ENCODE measurements around the gene ID2. TPM values are rescaled to one million over a fixed set of nuclear protein-coding genes. Genes with fewer than 3 reads are reported as not detected.

ID2 gene
- total RNA-seq, 1 donor from 2014 or later: 25.5 TPM

DNA sequence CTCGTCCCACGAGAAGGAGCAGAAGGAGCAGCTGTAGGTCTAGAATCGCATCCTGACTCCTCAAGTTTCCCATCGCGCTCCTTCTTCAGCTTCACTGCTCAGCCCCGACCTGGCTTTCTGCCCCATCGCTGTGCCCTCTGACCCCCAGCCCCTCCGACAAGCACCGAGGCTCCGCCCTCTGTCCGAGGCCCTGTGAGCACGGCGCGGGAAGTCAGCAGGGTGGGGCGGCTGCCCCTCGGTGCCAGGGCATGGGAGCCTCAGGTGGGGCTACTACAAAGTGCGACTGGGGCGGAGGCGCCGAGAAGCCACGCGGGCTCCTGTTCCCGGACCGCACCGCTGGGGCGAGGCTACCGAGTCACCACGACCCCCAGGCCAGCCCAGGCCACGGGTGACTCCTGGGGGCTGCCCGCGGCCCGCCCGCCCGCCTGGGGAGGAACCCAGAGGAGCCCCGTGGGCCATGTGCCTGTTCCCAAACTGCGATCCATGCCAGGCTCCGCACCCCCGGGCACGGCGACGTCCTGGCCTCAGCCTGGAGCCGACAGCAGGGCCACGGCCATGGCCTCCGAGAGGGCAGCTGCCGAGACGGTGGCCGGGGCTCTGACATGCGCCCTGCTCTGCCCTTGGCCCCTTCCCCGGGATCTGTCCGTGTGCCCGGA, 36.6 kb upstream of the ID2 start:
- DNase-seq (no peak), ATAC-seq (ENCODE audit: poor library complexity) (no peak)
- intact Hi-C loops (cut with DNase I): no loop called here

DNA sequence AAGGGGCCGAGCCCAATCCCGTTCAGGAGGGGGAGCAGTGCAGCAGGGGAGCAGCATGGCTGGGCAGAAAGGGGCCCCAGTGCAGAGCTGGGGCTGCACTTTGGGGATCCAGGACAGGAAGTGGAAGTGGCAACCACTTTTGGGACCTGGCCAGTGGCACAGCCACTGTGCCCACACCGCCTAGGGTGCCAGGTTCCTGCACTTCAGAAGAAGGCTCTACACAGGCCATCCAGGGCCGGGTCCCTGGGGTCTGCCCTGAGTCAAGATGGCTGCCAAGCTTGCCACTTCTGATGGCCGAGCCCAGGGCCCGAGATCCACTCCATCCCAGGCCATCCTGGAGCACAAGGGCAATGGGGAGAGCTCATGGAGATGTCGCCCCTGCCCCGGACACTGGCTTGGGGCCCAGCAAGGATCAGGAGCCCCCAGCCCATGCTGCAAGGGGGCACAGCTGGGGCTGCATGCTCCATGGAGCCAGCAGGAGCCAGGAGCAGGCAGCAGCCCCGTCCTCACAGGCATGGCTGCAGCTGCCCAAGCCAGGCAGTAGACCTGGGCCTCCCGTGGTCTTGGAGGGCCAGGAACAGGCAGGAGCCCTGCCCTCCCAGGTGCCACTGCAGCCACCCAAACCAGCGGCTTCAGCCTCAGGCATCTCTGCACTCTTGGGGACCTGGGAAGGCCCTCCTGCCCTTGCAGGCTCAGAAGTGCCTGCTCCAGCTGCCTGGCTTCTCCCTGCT, 35.0 kb upstream of the ID2 start:
- DNase-seq (no peak), ATAC-seq (ENCODE audit: poor library complexity) (no peak)
- intact Hi-C loops (cut with DNase I): no loop called here

DNA sequence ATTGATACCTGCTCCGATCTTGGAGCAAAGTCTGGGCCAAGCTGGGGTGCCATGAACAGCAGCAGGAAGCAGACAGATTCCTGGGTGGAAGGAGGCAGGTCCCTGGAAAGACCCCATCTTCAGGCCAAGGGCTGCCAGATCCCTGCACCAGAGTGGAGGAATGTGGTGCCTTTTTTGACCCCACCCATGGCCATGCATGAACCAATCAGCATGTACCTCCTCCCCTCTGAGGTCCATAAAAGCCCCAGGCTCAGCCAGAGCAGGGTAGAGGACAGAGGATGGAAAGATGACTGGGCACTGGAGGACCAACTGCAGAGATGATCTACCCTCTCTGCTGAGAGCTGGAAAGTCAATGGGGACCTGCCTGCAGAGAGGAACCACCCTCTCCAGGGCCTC, 34.4 kb upstream of the ID2 start:
- DNase-seq (no peak), ATAC-seq (ENCODE audit: poor library complexity) (no peak)
- intact Hi-C loops (cut with DNase I): no loop called here

DNA sequence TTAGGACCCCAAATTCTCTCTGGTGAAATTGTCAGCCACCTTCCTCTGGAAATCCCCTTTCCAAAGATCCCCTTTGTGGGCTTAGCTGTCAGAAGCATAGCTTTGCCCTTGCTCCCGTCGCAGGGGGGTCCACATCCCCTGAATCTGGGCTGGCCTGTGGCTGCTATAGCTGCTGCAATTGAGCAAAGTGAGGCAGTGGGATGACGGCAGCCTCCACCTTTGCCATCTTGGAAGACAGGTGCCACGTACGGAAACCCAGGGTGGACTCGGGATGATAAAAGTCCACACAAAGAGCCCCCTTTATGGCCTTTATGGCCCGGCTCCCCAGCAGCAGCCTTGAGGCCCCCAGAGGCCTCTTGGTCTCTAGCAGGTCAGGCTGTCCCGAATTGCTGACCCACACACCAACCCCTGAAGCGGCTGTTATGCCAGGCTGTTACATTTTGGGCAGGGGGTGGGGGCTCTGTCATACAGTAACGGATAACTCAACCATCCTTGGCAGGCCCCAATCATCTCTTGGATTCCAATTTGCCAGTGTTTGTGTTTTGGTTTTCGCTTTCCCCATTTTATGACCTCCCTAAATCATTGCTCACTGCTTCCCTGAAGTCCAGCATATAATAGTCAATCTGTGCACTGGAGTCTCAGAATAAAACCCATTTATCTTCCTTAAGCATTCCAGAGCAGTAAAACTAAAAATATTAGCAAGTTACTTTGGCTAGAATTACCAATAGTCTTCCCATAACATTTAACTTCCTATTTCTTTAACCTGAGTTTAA, 33.2 kb upstream of the ID2 start:
- ATAC-seq (ENCODE audit: poor library complexity) (no peak), DNase-seq (no peak)
- intact Hi-C loops (cut with DNase I): no loop called here

DNA sequence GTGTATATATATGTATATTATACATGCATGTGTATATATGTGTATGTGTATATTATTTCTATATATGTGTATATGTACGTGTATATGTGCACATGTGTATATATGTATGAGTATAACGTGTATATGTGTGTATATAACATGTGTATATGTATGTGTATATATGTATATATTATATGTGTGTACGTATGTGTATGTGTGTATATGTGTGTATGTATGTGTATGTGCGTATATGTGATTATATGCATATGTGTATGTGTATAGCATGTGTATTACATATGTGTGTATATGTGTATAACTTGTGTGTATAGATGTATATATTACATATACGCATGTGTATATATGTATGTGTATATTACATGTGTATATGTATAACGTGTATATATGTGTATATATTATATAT, 32.1 kb upstream of the ID2 start:
- ATAC-seq (ENCODE audit: poor library complexity): no peak
- intact Hi-C loops (cut with DNase I): no loop called here
- no peak for DNase-seq

DNA sequence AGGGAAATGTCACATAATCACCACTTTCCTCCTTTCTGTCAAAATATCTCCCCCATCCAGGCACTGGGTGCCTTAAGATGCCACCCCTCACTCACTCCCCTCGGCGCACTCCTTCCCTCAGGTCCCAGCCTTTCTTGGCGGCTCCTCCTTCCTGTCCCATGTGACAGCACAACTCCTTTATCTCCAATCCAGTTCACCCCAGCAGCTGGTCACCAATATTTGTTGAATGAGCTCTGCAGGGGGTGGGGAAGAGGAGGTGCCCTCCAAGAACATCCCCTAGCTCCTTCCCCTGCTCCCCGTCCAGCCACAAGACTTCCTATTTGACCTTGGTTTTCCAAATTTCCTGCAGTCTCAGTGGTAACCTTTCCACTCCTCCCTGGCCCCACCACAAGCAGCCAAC, 31.6 kb upstream of the ID2 start:
- ATAC-seq (ENCODE audit: poor library complexity) (no peak), DNase-seq (no peak)
- intact Hi-C loops (cut with DNase I): no loop called here

DNA sequence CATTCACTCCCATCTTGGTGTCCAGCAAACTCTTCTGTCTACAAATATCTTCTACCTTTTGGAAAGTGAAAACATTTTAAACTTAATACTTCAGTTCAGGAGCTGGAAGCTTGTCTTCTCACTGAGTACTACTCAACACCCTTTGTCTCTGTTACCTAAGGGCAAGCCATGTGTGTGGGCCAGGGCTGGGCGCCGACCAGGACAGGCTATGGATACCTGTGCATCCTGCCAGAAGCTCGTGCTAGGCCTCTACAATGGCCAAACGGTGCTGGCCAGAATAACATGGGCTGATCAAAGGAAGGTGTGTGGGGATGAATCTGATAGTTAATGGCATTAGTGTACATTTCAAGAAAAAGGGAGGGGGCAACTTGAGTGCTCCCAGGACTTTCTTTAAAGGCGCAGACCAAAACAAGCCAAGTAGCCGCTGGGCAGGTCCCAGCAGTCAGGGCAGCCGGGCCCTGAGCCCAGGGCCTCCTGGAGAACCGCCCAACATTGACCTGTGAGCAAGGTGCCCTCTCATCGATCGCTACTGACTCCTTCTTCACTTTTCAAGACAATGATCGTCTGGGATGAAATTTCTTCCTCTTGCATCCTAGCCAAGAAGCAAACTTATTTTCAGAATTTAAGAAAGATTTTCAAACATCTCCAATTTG, 29.0 kb upstream of the ID2 start:
- intact Hi-C loops (cut with DNase I): no loop called here
- no peak for DNase-seq
- no peak for ATAC-seq (ENCODE audit: poor library complexity)

DNA sequence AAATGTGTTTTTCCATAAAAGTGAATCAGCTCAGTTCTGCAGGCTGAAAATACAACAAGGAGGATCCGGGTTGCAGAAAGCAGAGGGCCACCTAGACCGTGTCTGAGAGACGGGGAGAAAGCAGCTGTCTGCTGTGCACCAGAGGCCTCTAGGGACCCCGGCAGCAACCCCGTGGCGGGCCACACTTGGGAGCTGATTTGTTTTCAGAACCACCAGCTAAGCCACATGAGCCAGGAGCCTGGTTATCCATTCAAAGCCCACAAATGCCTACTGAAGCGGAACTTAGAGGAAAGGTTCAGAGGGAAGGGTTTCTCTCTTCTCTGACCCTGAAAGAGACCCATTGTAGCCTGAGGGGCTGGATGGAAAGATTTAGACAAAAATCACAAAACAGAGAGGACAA, 28.4 kb upstream of the ID2 start:
- DNase-seq (no peak), ATAC-seq (ENCODE audit: poor library complexity) (no peak)
- intact Hi-C loops (cut with DNase I): no loop called here

DNA sequence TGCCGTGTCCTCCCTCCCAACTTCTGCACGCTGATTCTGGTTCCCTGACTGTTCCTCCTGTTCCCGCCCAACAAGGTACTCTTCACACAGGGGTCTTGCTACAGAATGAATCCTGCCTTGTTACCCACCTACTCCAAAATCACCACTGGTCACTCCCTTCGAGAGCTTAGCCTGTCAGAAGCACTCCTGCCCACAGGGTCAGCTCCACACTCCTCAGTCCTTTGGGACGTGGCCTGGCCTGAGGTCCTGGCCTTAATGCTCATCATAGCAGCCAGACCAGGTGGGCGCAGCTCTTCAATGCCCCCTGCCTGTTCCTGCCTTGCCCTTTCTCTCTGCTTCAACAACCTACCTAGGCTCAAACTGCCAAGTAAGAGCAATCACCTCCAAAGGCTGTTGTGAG, 27.8 kb upstream of the ID2 start:
- intact Hi-C loops (cut with DNase I): no loop called here
- ATAC-seq (ENCODE audit: poor library complexity): no peak
- no peak for DNase-seq

DNA sequence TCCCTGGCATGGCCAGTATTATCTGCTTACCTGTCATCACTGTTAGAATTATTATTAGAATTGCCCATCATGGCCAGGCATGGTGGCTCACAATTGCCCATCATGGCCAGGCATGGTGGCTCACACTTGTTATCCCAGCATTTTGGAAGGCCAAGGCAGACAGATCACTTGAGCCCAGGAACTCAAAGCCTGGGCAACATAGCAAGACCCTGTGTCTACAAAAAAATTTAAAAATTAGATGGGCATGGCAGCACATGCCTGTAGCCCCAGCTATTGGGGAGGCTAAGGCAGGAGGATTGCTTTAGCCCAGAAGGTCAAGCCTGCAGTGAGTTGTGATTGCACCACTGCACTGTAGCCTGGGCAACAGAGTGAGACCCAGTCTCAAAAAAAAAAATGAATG, 27.4 kb upstream of the ID2 start:
- intact Hi-C loops (cut with DNase I): no loop called here
- DNase-seq (no peak), ATAC-seq (ENCODE audit: poor library complexity) (no peak)

DNA sequence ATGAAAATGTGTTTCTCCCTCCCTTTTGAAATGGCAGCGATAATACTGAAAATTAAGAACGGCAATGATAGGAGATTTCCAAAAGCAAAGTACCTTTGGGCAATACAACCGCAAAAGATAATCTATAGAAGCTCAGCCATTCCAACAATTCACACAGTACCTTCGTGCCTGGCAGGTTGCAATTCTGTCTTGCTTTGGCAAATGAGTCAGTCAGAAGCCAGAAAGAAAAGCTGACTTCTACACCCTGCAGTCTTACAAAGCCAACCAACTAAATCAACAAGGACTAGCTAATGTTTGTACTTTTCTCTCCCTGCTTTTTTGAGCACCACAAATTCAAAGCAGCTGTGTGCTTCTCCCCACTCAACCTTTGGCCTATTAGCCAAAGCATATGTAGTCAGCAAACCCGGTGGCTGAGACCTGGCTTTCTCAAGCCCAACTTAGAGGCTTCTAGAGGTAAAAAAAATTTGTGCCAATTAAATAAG, 25.7 kb upstream of the ID2 start:
- intact Hi-C loops (cut with DNase I): no loop called here
- no peak for ATAC-seq (ENCODE audit: poor library complexity)
- no peak for DNase-seq

DNA sequence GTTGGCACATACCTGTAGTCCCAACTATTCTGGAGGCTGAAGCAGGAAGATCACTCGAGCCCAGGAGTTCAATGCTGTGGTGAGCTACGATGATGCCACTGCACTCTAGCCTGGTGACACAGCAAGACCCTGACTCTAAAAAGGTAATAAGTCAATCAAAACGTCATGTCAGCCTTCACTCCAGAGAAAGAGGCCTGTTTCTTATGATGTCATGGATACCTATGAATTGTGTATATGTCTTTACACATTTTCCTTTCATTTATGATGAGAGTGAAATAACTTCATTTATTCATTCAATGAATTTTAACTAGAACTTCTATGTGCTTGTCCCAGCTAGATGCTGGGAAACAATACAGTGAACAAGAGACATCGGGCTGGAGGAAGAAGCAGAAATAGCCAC, 25.0 kb upstream of the ID2 start:
- no peak for DNase-seq
- intact Hi-C loops (cut with DNase I): no loop called here
- no peak for ATAC-seq (ENCODE audit: poor library complexity)

DNA sequence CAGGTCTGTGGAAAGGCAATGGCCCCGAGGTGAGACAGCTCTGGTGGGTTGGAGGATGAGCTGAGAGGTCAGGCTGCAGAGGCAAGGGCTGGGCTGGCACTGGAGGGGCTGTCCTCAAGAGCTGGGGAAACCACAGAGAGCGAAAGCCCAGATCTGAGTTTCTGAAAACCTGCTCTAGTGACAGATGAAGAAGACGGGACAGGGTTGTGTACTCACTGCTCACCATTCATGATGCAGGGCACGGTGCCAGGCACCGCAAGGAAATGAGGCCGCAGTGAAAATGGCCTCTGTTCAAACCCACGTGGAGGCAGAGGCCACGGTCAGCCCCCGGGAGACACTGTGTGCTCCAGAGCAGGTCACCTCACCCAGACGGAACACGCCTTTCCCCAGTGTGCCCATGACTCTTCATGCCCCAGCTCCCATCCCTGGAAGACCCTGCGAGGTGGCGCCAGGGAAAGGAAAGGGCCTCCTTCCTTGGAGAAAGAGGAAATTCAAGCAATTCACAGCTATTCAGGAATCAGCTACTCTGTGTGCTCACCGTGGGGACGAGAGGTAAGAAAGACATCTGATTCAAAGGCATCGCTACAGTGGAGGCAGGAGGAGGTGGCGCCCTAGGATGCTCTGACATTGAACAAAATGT, 24.3 kb upstream of the ID2 start:
- DNase-seq (no peak), ATAC-seq (ENCODE audit: poor library complexity) (no peak)
- intact Hi-C loops (cut with DNase I): no loop called here

DNA sequence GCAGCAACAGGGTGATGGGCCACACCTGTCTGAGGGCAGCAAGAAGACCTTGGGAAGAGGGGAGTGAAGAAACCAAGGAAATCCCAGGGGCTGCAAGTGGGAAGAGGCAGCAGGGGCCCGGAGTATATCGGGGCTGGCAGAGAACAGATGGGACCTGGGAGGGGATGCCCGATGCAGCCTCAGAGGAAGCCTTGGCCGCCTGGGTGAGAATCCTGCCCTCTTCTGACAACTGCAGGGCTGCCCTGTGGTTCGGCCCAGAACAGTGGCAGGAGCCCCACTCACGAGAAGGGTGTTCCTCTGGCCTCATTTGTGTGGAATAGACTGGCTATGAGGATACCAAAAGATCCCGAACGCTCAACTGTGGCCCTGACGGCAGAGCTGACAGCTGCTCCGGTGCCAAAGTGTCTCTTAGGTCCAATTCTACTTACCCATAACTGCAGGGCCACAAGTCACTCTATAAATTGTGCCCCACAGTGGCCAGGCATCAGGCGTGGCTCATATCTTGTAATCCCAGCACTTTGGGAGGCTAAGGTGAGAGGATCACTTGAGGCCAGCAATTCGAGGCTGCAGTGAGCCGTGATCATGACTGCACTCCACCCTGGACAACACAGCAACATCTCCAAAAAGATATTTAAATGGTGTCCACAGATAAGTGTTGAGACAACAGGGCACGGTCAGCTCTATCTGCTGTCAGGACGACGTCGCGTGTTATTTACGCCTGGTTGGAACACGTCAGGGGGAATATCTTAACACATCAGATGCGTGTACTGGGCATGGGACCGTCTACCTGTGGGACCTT, 23.6 kb upstream of the ID2 start:
- DNase-seq (no peak), ATAC-seq (ENCODE audit: poor library complexity) (no peak)
- intact Hi-C loops (cut with DNase I): no loop called here

DNA sequence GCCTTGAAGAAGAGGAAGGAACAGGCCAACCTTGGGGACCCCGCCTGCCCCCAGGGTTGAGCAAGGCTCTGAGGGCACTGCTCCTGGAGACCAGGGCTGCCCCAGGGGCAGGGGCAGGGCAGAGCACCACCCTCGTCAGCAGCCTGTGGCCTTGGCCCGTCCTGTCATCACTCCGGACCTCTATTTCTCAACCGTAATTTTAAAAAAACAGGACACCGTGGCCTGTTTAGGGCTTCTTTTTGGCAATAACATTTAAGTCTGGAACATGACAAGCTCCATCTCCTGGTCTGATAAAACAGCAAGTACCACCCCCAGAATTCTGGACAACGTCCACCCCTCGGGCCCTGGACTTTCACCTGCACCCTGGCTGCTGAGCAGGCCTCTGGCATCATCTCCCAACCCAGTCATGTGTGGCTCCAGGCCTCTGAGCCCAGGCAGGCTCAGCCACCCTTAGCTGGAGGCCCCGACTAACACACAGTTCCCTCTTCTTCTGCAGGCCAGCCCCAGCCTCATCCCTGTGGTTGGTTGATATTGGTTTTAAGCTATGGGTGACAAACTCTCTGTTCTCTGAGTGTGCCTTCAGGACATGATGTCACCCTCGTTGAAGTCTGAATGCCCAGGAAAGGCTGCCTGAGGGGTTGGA, 22.6 kb upstream of the ID2 start:
- intact Hi-C loops (cut with DNase I): no loop called here
- ATAC-seq (ENCODE audit: poor library complexity) (no peak), DNase-seq (no peak)

DNA sequence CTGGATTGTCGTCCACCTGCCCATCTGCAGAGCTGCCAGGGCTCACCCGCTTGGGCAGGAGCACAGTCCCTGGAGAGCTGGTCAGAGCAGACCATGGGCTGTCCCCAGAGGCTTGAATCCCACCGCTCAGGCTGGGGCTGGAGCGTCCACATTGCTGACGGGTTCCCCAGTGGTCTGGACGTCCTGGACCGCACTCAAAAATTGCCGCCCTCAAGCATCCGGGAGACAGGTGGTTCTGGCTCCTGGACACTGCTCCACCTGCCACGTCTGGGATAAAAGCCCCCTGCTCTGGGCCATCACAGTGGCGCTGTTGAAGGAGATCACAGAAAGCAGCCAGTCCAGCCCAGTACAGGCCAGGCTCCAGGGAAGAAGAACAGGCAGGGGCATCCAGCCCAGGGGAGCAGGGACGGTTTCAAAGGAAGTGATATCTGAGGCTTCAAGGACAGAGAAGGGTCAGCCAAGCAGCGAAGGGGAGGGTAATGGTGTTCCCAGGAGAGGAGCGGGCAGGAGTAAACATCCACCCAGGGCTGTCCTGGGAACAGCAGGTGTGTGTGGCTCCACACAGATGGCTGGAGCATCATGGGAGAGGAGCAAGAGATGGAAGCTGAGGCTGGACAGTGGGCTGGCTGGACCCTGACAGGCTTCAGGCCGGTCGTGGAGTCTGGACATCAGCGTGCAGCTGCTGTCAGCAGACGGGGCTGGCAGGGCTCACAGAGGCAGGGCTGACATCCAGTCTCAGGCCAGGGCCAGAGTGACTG, 21.9 kb upstream of the ID2 start:
- intact Hi-C loops (cut with DNase I): no loop called here
- DNase-seq: no peak
- ATAC-seq (ENCODE audit: poor library complexity): peak; percentile 84

DNA sequence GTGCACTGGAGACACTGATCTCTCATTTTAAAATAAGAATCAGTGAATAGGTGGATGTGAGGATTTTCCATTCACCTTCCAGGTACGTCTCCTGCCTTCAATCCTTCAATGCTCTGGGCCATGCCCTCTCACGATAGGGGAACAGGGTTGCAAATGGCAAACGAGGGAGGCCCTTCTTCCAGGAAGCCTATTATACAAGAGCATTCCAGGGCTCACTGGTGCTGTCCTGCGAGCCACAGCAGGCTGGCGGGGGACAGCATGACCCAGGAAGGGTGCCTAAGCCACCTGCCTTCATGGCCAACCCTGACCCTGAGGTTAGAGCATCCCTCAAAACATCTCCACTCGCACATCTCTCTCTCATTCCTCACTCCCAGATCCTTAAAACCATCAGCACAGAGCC, 20.6 kb upstream of the ID2 start:
- DNase-seq: no peak
- intact Hi-C loops (cut with DNase I): no loop called here
- ATAC-seq (ENCODE audit: poor library complexity): no peak
